ENCODE measurements around the gene SHOC1. TPM values are rescaled to one million over a fixed set of nuclear protein-coding genes. Genes with fewer than 3 reads are reported as not detected.

SHOC1 gene
- total RNA-seq, 1 donor from 2014 or later = not detected

- no peak overlapping the region for H3K4me3 Mint-ChIP-seq (ENCODE audit: unreplicated experiment)
- no peaks in the 10 kb centered on the region for H3K27me3 Mint-ChIP-seq (ENCODE audit: low read depth)
- peaks cover 11% of the 10 kb centered on the region for H3K9me3 Mint-ChIP-seq (ENCODE audit: low read depth)
- H3K27ac Mint-ChIP-seq (ENCODE audit: unreplicated experiment) = no peak overlapping the region
- H3K4me1 Mint-ChIP-seq (ENCODE audit: low read depth) = no peaks in the 10 kb centered on the region
- TF ChIP-seq CTCF (IDR thresholded peaks at IDR 0.05) = no peak
- peaks cover 5% of the 10 kb centered on the region for H3K36me3 Mint-ChIP-seq (ENCODE audit: low read depth)
- DNase-seq (ENCODE audit: low spot score) = no peak
These were observed 11.3 kb downstream of the SHOC1 start for GRCh38 chr9:111783424-111783823.

- no peak overlapping the region for H3K4me3 Mint-ChIP-seq (ENCODE audit: unreplicated experiment)
- H3K27me3 Mint-ChIP-seq (ENCODE audit: low read depth) = no peaks in the 10 kb centered on the region
- H3K4me1 Mint-ChIP-seq (ENCODE audit: low read depth) = peaks cover 12% of the 10 kb centered on the region
- no peak for DNase-seq (ENCODE audit: low spot score)
- H3K36me3 Mint-ChIP-seq (ENCODE audit: low read depth) = peaks cover 5% of the 10 kb centered on the region
- no peak overlapping the region for H3K27ac Mint-ChIP-seq (ENCODE audit: unreplicated experiment)
- TF ChIP-seq CTCF (IDR thresholded peaks at IDR 0.05) = no peak
- H3K9me3 Mint-ChIP-seq (ENCODE audit: low read depth) = peaks cover 31% of the 10 kb centered on the region
These were observed 28.7 kb downstream of the SHOC1 start for GRCh38 chr9:111766066-111766465.

- no peak for DNase-seq (ENCODE audit: low spot score)
These were observed 32.2 kb downstream of the SHOC1 start for GRCh38 chr9:111762556-111762955.

GRCh38 chr9:111759762-111760639, 34.7 kb downstream of the SHOC1 start:
- Mint-ChIP-seq H3K4me3 (ENCODE audit: unreplicated experiment) (no peak overlapping the region), H3K27ac (ENCODE audit: unreplicated experiment) (no peak overlapping the region), H3K36me3 (ENCODE audit: low read depth) (no peaks in the 10 kb centered on the region), H3K9me3 (ENCODE audit: low read depth) (no peaks in the 10 kb centered on the region), H3K27me3 (ENCODE audit: low read depth) (no peaks in the 10 kb centered on the region), H3K4me1 (ENCODE audit: low read depth) (peaks cover 18% of the 10 kb centered on the region)
- DNase-seq (ENCODE audit: low spot score) = no peak
- TF ChIP-seq CTCF (IDR thresholded peaks at IDR 0.05) = peak; percentile 93

More at GRCh38 chr9:111762556-111762955, 32.2 kb downstream of the SHOC1 start:
- peaks cover 18% of the 10 kb centered on the region for H3K4me1 Mint-ChIP-seq (ENCODE audit: low read depth)
- H3K27ac Mint-ChIP-seq (ENCODE audit: unreplicated experiment) = no peak overlapping the region
- TF ChIP-seq CTCF (IDR thresholded peaks at IDR 0.05) = no peak
- H3K4me3 Mint-ChIP-seq (ENCODE audit: unreplicated experiment) = no peak overlapping the region
- peaks cover 16% of the 10 kb centered on the region for H3K9me3 Mint-ChIP-seq (ENCODE audit: low read depth)
- H3K27me3 Mint-ChIP-seq (ENCODE audit: low read depth) = no peaks in the 10 kb centered on the region
- H3K36me3 Mint-ChIP-seq (ENCODE audit: low read depth) = peaks cover 5% of the 10 kb centered on the region

GRCh38 chr9:111754800-111755199, 39.9 kb downstream of the SHOC1 start:
- DNase-seq (ENCODE audit: low spot score) = no peak
- Mint-ChIP-seq H3K4me1 (ENCODE audit: low read depth) (peaks cover under 1% of the 10 kb centered on the region), H3K36me3 (ENCODE audit: low read depth) (peaks cover 12% of the 10 kb centered on the region), H3K27ac (ENCODE audit: unreplicated experiment) (no peak overlapping the region), H3K27me3 (ENCODE audit: low read depth) (no peaks in the 10 kb centered on the region), H3K4me3 (ENCODE audit: unreplicated experiment) (no peak overlapping the region), H3K9me3 (ENCODE audit: low read depth) (peaks cover 28% of the 10 kb centered on the region)
- no peak for TF ChIP-seq CTCF (IDR thresholded peaks at IDR 0.05)
